ENCODE results near the gene HSPH1.
"Not testable (repeated sequence)": the region's sequence is repeated elsewhere in the genome, so short reads cannot be mapped to it uniquely, and the experiment has no call there.

The HSPH1 gene

DNA sequence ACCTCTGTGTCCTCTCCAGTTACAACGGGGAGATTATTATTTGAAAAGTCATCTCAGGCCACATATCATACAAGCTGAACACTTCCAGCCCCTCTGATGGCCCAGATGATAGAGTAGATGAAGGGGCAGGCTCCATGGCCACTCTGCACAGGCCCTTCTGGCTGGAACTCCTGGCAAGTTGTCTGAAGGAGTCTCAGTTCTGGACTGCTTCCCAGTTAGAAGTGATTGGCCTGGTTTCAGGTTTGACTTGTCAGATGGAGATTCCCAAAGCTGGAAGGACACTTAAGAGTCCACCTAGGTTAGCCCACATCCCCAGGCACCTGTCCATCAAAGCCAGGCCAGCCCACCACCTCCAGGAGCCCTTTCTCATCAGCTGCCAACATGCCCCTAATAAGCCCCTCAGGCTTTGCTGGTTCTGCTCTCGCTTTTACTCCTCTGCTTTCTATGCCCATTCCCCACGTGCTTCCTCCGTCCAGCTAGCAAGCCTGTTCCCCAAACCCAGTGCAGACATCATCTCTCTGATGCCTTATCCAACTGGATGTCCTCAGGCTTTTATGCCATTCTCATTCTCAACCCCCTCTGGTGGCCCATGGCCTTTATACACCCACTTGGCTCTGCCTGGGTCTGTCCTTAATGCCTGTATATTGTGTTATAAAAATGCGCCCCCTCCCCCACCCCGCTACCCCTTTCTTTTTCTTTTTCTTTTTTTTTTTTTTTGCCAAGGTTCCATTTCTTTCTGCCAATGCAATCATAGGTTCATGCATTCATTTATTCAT lies 56.5 kb downstream of the HSPH1 start:
- Mint-ChIP-seq H3K4me3 (no peak overlapping the region), H3K36me3 (ENCODE audit: low read depth) (no peaks in the 10 kb centered on the region), H3K9me3 (no peaks in the 10 kb centered on the region), H3K4me1 (ENCODE audit: low read depth) (no peaks in the 10 kb centered on the region), H3K27me3 (peaks cover 13% of the 10 kb centered on the region), H3K27ac (no peak overlapping the region)
- no peak for DNase-seq

- Mint-ChIP-seq H3K27ac (no peak overlapping the region), H3K27me3 (peaks cover 28% of the 10 kb centered on the region), H3K4me3 (no peak overlapping the region), H3K9me3 (no peaks in the 10 kb centered on the region), H3K36me3 (ENCODE audit: low read depth) (no peaks in the 10 kb centered on the region), H3K4me1 (ENCODE audit: low read depth) (no peaks in the 10 kb centered on the region)
- no peak for DNase-seq
Measured at GRCh38 chr13:31102905-31103304, 58.8 kb downstream of the HSPH1 start.

DNA sequence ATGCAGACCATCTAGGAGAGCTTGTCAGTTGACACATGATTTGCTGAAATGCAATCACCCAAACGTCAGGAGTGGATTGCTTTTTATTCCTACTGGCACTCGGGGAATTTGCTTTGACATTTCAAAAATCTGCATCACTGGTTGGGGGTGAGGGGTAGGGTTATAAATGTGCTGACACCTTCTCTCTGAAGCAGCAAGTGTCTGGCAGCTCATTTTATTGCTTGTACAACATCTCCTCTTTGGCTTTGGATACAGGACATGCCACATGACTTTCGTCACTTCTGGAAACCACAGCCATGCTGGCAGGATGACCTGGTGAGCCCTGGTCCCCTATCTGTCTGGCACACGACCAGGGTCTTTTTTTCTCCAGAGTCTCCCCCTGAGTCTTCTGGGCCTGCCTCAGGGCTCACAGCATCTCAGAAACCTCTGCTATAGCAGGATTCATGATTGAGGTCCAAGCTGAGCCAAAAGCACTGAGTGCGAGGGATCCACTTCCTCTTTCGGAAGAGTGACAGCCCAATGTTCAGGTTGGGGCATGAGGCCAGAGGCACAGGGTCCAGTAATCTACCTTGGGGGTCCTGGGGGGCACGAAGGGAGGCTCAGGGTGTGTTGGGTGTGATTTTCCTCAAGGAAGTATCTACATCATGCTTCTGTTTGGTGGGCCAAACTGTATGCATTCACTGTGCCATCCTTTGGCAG lies 60.1 kb downstream of the HSPH1 start:
- H3K4me1 Mint-ChIP-seq (ENCODE audit: low read depth), result no peaks in the 10 kb centered on the region
- H3K36me3 Mint-ChIP-seq (ENCODE audit: low read depth), result no peaks in the 10 kb centered on the region
- H3K27me3 Mint-ChIP-seq, result peaks cover 39% of the 10 kb centered on the region
- no peak overlapping the region for H3K4me3 Mint-ChIP-seq
- no peaks in the 10 kb centered on the region for H3K9me3 Mint-ChIP-seq
- DNase-seq, result no peak
- no peak overlapping the region for H3K27ac Mint-ChIP-seq

DNA sequence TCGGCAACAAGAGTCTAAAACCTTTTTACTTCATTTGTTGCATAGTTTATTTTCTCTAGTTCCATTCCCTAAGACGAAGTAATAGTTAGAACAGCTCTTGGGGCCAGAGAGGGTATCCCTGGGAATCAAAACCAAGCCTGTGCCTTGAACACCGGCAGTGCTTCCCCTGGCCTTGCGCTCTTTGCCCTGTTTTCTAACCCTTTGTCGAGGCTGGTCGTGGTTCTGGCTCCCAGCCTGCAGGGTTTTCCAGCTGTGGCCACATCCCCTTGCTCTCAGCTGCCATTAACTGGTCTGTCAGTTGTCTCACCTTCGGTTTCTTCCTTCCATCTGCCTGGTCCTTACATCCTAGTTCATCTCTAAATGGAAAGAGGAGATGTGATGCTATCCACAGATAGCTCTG lies 61.0 kb downstream of the HSPH1 start:
- Mint-ChIP-seq H3K27me3 (peaks cover 43% of the 10 kb centered on the region), H3K4me1 (ENCODE audit: low read depth) (no peaks in the 10 kb centered on the region), H3K36me3 (ENCODE audit: low read depth) (no peaks in the 10 kb centered on the region), H3K27ac (no peak overlapping the region), H3K9me3 (no peaks in the 10 kb centered on the region), H3K4me3 (no peak overlapping the region)
- DNase-seq, result no peak

- not testable (repeated sequence) for H3K9me3 Mint-ChIP-seq; DNase-seq; H3K36me3 Mint-ChIP-seq (ENCODE audit: low read depth); H3K27ac Mint-ChIP-seq; H3K4me1 Mint-ChIP-seq (ENCODE audit: low read depth); H3K4me3 Mint-ChIP-seq
- H3K27me3 Mint-ChIP-seq, result peaks cover 51% of the 10 kb centered on the region
Measured at GRCh38 chr13:31097911-31098434, 63.7 kb downstream of the HSPH1 start.

DNA sequence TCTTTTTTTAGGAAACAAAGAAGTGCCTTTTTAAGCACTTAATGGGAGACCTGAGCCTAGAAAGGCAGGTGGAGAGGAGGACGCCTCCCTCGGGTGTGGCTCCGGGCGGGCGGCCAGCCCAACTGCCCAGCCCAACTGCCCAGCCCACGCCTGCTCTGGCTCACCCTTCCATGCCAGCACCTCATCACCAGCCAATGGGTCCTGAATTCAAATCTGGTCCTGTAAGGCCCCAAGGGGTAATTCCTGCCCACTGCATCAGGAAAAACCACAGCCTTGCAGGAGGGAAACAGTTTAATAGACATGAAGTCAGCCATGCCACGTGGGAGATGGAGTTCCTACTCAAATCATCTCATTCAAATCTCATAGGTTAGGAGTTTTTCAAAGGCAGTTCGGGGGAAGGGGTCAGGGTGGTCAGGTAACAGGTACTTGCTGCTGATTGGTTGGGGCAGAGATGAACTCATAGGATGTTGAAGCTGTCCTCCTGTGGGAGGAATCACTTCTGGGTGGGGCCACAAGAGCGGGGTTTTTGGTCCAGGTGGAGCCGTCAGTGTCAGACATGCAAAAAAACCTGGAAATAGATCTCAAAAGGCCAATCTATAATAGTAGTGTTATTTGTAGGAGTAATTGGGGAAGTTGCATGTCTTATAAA lies 64.9 kb downstream of the HSPH1 start:
- Mint-ChIP-seq H3K4me1 (ENCODE audit: low read depth) (no peaks in the 10 kb centered on the region), H3K4me3 (no peak overlapping the region), H3K27me3 (peaks cover 59% of the 10 kb centered on the region), H3K27ac (no peak overlapping the region), H3K36me3 (ENCODE audit: low read depth) (no peaks in the 10 kb centered on the region), H3K9me3 (no peaks in the 10 kb centered on the region)
- DNase-seq, result no peak

DNA sequence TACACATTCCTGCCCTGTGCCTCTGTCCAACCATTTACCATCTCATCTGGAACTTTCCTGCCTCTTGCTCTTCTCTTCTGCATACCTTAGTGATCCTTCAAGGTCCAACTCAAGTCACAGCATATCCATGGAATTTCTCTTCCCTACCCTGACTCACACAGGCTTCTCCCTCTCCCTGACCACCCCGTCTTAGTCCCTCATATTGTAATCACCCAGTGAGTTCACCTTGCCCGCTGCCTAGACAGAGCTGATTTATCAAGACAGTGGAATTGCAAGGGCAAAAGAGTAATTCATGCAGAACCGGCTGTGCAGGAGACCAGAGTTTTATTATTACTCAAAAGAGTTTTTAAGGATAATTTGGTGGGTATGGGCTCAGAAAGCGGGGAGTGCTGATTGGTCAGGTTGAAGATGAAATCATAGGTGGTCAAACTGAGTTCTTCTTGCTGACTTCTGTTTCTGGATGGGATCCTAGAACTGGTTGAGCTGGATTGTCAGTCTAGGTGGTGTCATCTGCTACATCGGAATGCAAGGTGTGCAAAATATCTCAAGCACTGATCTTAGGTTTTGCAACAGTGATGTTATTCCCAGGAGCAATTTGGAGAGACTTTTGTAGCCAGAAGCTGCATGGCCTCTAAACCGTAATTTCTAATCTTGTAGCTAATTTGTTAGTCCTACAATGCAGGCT lies 67.2 kb downstream of the HSPH1 start:
- Mint-ChIP-seq H3K4me3 (no peak overlapping the region), H3K27me3 (peaks cover 53% of the 10 kb centered on the region), H3K4me1 (ENCODE audit: low read depth) (peaks cover 5% of the 10 kb centered on the region), H3K9me3 (no peaks in the 10 kb centered on the region), H3K36me3 (ENCODE audit: low read depth) (no peaks in the 10 kb centered on the region), H3K27ac (no peak overlapping the region)
- DNase-seq, result no peak

- peaks cover 45% of the 10 kb centered on the region for H3K27me3 Mint-ChIP-seq
- DNase-seq, result no peak
- H3K4me3 Mint-ChIP-seq, result no peak overlapping the region
- H3K4me1 Mint-ChIP-seq (ENCODE audit: low read depth), result peaks cover 5% of the 10 kb centered on the region
- no peaks in the 10 kb centered on the region for H3K36me3 Mint-ChIP-seq (ENCODE audit: low read depth)
- no peaks in the 10 kb centered on the region for H3K9me3 Mint-ChIP-seq
- no peak overlapping the region for H3K27ac Mint-ChIP-seq
Measured at GRCh38 chr13:31093145-31093885, 68.4 kb downstream of the HSPH1 start.

DNA sequence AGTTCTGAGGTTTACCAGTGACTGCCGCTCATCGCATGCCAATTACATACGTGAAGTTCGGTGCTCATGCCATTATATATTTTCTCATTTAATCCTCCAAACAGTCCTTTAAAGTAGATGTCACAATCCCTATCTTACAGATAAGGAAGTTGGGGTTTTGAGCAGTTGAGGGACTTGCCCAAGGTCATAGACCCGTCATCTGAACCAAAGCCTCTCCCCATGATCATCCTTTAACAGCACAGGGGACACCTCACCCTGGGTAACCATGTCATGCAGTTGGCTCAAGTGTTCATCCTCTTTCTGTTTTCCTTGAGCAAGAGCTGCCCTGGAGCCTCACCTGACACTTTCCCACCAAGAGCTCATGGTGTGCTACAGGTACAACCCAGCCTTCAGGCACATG lies 69.1 kb downstream of the HSPH1 start:
- no peaks in the 10 kb centered on the region for H3K36me3 Mint-ChIP-seq (ENCODE audit: low read depth)
- H3K27ac Mint-ChIP-seq, result no peak overlapping the region
- peaks cover 5% of the 10 kb centered on the region for H3K4me1 Mint-ChIP-seq (ENCODE audit: low read depth)
- H3K9me3 Mint-ChIP-seq, result no peaks in the 10 kb centered on the region
- peaks cover 40% of the 10 kb centered on the region for H3K27me3 Mint-ChIP-seq
- no peak overlapping the region for H3K4me3 Mint-ChIP-seq
- no peak for DNase-seq

DNA sequence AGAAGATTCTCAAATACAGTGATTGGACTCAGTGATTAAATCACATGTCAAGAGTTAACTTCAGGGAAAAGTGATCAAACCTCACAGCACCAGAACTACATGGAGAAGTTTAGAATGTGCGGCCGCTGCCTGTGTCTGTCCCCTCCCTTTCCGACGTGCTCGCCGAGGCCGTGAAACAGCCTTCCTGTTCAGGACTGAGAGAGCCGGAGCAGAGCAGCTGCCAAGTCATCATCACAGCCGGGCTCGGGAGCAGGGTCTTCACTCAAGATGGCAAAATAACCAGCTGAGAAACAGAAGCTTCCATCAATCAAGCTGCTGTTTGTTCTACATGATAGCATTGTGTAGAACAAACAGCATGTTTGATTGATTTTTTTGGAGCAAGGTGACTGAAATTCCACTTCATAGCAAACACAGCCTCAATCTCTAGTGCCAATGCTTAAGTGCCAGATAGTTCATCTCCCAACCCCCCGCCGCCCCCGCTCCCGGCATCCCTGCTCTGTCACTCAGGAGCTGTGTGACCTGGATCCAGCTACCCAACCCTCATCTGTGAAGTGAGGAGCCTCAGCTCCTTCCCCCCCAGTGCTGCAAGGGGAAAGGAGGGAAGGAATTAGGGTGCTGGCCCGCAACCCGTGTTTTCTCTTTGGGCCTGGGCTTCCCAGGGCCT lies 70.6 kb downstream of the HSPH1 start:
- Mint-ChIP-seq H3K4me3 (no peak overlapping the region), H3K27ac (no peak overlapping the region), H3K9me3 (no peaks in the 10 kb centered on the region), H3K36me3 (ENCODE audit: low read depth) (no peaks in the 10 kb centered on the region), H3K4me1 (ENCODE audit: low read depth) (peaks cover 5% of the 10 kb centered on the region), H3K27me3 (peaks cover 40% of the 10 kb centered on the region)
- DNase-seq, result no peak

- H3K4me3 Mint-ChIP-seq, result no peak overlapping the region
- DNase-seq, result no peak
- no peaks in the 10 kb centered on the region for H3K9me3 Mint-ChIP-seq
- H3K27me3 Mint-ChIP-seq, result peaks cover 47% of the 10 kb centered on the region
- no peak overlapping the region for H3K27ac Mint-ChIP-seq
- H3K36me3 Mint-ChIP-seq (ENCODE audit: low read depth), result no peaks in the 10 kb centered on the region
- H3K4me1 Mint-ChIP-seq (ENCODE audit: low read depth), result peaks cover 5% of the 10 kb centered on the region
Measured at GRCh38 chr13:31090096-31090495, 71.6 kb downstream of the HSPH1 start.

DNA sequence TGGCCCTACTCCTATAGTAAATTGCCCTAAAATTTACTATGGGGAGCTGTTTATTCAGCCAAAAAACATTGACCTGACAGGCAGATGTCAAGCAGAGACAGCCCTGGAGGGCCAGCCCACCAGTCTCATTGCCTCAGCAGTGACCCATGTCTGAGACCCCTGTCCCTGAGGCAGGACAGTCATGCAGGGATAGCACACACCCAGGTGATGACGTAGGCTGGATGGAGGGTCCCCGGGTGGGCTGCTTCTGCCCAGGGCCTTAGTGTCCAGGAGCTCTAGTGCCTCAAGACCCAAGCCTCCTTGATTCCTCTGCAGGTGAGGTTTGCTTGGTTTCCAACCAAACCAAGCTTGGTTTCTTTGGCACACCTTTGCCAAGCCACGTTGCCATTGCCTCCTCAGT lies 72.1 kb downstream of the HSPH1 start:
- no peak for DNase-seq
- H3K27me3 Mint-ChIP-seq, result peaks cover 49% of the 10 kb centered on the region
- H3K27ac Mint-ChIP-seq, result no peak overlapping the region
- no peak overlapping the region for H3K4me3 Mint-ChIP-seq
- H3K9me3 Mint-ChIP-seq, result no peaks in the 10 kb centered on the region
- peaks cover 5% of the 10 kb centered on the region for H3K4me1 Mint-ChIP-seq (ENCODE audit: low read depth)
- H3K36me3 Mint-ChIP-seq (ENCODE audit: low read depth), result no peaks in the 10 kb centered on the region

GRCh38 chr13:31088826-31089420 lies 72.8 kb downstream of the HSPH1 start:
- no peak for DNase-seq
- no peak overlapping the region for H3K4me3 Mint-ChIP-seq
- peaks cover 54% of the 10 kb centered on the region for H3K27me3 Mint-ChIP-seq
- H3K36me3 Mint-ChIP-seq (ENCODE audit: low read depth), result no peaks in the 10 kb centered on the region
- no peaks in the 10 kb centered on the region for H3K9me3 Mint-ChIP-seq
- H3K27ac Mint-ChIP-seq, result no peak overlapping the region
- peaks cover 5% of the 10 kb centered on the region for H3K4me1 Mint-ChIP-seq (ENCODE audit: low read depth)
